ENCODE measurements around the gene EPHA6.
"Not testable (repeated sequence)": the region's sequence is repeated elsewhere in the genome, so short reads cannot be mapped to it uniquely, and the experiment has no call there.

EPHA6 gene

GRCh38 chr3:97487587-97487986 is 673.2 kb downstream of the EPHA6 start:
- DNase-seq = no peak

DNA sequence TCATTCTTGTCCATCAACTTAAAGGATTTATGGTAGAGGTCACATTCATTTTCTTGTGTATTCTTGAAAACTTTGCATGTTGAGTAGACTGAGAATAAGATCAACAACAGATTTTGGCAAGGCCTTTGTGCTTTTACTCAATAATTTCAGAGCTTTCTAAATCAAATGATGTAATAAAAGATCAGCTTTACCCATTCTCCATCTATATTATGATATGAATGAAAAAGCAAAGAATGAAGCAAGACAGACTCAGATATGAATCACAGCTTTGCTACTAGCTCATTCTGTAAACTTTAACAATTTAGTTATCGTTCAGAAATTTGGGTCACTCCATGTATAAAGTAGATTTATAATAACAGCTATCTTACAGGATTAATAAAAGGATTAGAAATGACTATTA is 674.3 kb downstream of the EPHA6 start:
- no peak for DNase-seq

- DNase-seq = no peak
These were observed 681.5 kb downstream of the EPHA6 start for GRCh38 chr3:97495896-97496295.

- no peak for DNase-seq
These were observed 682.7 kb downstream of the EPHA6 start for GRCh38 chr3:97497138-97497537.

DNA sequence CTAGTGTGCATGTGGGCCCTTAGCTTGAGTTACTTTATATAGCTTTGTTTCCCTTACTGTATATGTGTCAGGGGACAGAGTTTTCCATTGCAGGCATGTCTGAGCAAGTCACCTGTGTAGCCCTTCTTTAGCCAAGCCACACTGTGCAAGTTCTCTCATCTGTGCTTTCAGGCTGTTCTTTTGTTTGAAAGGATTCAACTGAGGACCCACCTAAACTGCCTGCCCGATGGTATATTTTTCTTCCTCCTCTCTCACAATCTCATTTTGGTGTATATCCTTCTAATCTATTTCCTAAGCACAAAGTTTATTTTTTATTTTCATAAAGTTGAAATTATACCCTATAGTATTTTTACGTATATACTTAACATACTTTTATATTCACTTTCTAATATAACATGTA is 690.1 kb downstream of the EPHA6 start:
- no peak for DNase-seq

DNA sequence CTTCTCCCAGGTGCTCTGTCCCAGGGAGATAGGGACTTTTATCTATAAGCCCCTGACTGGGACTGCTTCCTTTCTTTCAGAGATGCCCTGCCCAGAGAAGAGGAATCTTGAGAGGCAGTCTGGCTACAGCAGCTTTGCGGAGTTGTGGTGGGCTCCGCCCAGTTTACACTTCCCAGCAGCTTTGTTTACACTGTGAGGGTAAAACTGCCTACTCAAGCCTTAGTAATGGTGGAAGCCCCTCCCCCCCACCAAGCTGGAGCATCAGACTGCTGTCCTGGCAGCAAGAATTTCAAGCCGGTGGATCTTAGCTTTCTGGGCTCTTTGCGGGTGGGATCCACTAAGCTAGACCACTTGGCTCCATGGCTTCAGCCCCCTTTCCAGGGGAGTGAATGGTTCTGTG is 696.4 kb downstream of the EPHA6 start:
- no peak for DNase-seq

GRCh38 chr3:97515076-97515475 is 700.7 kb downstream of the EPHA6 start:
- DNase-seq = no peak

GRCh38 chr3:97530691-97531090 is 716.3 kb downstream of the EPHA6 start:
- DNase-seq = no peak

- DNase-seq = not testable (repeated sequence)
These were observed 733.2 kb downstream of the EPHA6 start for GRCh38 chr3:97547573-97547972.

- DNase-seq = no peak
These were observed 736.0 kb downstream of the EPHA6 start for GRCh38 chr3:97550408-97550807.

GRCh38 chr3:97552186-97552585 is 737.8 kb downstream of the EPHA6 start:
- no peak for DNase-seq

- no peak for DNase-seq
These were observed 761.3 kb downstream of the EPHA6 start for GRCh38 chr3:97575742-97576141.

GRCh38 chr3:97576221-97576620 is 761.8 kb downstream of the EPHA6 start:
- DNase-seq = no peak

- no peak for DNase-seq
These were observed 765.0 kb downstream of the EPHA6 start for GRCh38 chr3:97579365-97579764.

- DNase-seq = no peak
These were observed 796.2 kb downstream of the EPHA6 start for GRCh38 chr3:97610626-97611025.

- no peak for DNase-seq
These were observed 798.2 kb downstream of the EPHA6 start for GRCh38 chr3:97612632-97613031.

DNA sequence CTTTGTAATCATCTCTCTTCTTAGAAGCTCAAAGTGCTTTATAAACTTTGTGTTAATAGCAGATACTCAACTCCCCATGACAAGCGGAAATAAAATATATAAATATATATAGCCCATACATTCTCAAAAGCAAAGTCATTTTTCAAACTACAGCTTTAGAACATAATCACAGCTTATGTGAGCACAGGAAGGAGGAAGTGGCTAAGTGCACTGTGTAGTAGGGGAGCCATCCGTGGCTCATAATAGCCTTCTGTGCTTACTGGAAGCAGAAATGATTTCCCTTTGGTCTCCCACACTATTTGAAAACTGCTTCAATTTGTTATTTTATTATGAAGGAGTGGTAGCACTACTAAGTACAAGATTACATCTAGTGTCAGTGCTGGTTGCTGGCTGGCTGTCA is 798.7 kb downstream of the EPHA6 start:
- DNase-seq = no peak

DNA sequence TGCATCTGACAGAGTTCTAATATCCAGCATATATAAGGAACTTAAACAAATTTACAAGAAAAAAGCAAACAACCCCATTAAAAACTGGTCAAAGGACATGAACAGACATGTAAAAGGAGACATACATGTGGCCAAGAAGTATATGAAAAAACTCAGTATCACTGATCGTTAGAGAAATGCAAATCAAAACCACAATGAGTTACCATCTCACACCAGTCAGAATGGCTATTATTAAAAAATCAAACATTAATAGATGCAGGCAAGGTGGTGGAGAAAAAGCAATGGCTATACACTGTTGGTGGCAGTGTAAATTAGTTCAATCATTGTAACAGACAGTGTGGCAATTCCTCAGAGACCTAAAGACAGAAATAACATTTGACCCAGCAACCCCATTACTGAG is 806.1 kb downstream of the EPHA6 start:
- not testable (repeated sequence) for DNase-seq

DNA sequence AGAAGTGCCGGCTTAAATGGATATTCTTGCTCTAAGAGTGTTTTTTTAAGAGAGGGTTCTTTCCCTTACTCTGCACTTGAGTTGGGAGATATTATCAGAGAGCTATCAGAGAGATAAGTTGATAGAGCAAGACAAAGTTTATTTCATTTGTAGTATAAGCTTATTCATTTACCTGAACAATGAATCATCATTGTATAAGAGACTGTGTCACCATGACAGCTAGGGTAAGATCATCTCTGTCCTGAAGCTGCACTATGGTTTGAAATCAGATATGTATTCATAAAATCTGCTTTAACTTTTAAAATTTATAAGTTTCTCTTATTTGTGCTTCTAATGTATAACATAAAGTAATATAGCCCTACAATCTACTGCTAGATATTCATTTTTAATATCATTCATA is 822.1 kb downstream of the EPHA6 start:
- no peak for DNase-seq

GRCh38 chr3:97646932-97647331 is 832.5 kb downstream of the EPHA6 start:
- DNase-seq = no peak

GRCh38 chr3:97647441-97647982 is 833.1 kb downstream of the EPHA6 start:
- DNase-seq = no peak

- DNase-seq = no peak
These were observed 841.6 kb downstream of the EPHA6 start for GRCh38 chr3:97655971-97656370.

- no peak for DNase-seq
These were observed 842.2 kb downstream of the EPHA6 start for GRCh38 chr3:97656638-97657037.

GRCh38 chr3:97658668-97659285 is 844.4 kb downstream of the EPHA6 start:
- DNase-seq = no peak

GRCh38 chr3:97662264-97662663 is 847.9 kb downstream of the EPHA6 start:
- no peak for DNase-seq
